RKO (cell line): ENCODE results near the gene IL22RA1.

ENCODE experiments used
- DNase-seq: peaks from one replicate; pipeline ENCODE4 v3.0.0-alpha.2; 2016; ENCODE audit warnings: low spot score

Gene IL22RA1

DNA sequence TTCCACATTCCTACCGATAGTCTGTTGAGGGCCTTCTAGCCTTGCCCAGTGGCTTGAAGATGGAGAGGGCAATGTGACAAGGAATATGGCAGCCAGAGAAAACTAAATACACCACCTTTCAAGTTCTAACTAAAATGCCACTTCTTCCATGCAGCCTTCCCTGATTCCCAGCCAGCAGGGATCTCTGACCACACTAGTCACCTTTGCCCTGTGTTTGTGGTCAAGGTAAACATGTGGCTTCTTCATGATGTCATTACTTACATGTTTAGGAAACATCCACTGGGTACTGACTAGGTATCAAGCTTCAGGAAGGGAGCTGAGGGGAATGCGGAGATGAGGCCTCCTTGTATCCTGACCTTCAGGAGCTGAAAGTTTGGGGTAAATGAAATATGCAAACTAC lies 22.6 kb upstream of the IL22RA1 start:
- no peak for DNase-seq

DNA sequence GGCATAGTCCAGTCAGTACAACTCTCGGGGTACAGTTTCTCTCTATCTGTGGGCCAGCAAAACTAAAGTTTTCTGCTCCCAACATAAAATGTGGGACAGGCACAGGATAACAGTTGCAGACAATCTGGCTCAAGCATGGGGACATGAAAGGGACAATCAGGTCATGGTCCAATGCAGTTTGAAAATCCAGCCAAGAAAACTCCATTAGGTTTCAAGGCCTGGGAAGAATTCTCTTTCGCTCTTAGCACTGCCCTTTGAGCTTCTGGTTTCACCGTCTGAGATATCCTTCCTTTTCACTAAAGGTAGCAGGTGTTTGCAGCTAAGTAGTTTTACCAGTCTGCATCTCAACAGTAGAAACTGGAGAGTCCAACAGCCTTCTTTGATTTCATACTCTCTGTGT lies 21.1 kb upstream of the IL22RA1 start:
- no peak for DNase-seq

DNA sequence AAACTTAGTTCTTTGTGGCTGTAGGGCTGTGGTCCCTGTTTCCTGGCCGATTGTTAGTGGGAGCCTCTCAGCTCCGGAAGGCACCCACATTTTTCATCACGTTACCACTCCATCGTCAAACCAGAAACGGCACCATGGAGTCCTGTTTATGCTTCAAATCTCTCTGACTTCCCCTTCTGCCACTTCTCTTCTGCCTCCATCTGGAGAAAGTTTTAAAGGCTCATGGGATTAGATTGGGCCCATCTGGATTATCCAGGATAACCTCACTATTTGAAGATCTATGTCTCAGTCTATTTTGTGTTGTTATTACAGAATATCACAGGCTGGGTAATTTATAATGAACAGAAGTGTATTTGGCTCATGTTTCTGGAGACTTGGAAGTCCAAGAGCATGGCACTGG lies 19.3 kb upstream of the IL22RA1 start:
- DNase-seq: no peak

DNA sequence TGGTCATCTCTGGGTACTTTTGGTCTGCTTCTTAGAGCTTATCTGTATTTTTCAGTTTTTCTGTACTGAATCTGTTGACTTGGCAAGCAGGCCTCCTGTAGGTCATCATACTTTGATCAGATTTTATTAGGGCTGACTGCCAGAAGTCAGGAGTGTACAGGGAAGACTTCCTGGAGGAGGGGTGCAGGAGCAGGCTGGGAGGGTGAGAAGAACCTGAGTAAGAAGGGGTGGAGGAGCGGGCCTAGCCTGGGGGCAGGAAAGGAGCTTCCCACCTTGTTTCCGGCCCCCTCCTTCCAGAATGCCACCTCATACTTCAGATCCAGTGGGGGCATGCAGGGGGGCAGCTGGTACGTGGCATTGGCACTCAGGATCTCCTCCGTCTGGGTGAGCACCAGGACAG lies 18.3 kb upstream of the IL22RA1 start:
- DNase-seq: no peak

DNA sequence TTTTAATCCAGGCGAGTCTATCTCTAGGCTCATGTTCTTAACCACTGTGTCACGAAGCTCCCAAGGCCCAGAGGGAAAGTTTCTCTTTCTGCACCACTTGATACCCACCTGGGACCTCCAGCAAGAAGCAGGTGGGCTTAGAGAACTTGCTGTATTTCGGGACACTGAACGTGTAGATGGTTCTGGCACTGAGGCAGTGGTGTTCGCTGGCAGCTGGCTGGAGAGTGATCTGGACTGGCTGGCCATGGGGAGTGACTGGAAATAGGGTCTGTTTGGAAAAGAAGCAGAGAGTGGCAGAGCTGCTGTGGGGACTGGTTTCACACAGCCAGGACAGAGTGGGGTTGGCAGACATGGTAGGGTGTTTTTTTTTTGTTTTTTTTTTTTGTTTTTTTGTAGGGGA lies 16.4 kb upstream of the IL22RA1 start:
- no peak for DNase-seq

DNA sequence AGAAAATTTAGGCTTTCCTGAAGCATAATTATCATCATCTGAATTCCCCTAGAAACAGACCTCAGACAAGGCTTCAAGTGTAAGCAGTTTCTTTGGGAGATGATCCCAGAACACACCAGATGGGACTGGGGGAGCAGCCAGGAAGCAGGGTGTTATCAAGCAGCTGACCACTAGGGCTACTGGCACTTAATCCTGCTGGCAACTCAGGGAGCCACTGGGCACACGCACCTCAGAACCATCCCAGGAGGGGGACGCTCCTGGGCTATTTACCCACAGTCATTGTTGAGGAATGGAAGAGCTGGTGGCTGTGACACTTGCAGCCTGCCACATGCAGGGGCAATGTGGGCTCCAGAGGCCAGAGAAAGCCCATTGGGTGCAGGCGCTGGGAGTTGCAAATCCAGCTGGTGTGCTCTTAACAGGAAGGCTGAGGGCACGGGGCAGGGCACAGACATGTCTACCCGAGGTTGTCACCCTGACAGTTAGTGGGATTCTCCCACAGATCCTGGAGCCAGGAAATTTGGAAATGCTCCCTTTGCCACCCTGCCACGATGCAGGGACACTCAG lies 15.1 kb upstream of the IL22RA1 start:
- DNase-seq: peak; percentile 15

DNA sequence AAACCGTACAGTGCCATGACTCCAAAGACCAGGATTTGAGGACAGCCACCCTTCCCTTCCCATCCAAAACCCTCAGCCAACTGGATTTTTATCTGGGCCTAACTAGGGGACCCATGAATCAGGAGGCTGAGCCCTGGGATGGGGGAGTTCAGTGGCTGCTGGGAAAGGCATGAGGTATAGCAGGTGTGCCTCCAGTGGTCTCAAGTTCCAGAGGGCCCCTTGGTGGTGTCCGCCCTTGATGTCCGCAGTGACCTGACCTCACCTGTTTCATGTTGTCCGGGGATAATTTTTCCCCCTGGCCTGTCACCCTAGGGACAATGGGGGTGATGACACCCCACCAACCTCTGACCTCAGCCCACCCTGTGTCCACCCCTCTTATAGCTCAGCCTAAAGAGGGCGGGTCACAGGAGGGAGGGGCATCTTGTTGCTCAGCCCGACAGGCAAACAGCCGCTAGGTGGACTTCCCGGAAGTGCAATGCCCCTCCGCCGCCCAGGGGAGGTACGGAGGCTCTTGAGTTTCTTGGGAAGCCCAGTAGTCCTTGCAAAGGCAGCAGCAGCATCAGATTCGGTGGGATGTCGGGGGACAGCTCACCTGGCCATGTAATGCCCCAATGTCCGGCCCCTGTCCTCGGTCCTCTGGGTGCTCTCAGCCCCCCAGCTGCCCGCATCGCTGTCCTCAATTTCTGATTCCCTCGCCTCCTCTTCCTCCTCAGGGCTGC lies 13.8 kb upstream of the IL22RA1 start:
- DNase-seq: no peak

DNA sequence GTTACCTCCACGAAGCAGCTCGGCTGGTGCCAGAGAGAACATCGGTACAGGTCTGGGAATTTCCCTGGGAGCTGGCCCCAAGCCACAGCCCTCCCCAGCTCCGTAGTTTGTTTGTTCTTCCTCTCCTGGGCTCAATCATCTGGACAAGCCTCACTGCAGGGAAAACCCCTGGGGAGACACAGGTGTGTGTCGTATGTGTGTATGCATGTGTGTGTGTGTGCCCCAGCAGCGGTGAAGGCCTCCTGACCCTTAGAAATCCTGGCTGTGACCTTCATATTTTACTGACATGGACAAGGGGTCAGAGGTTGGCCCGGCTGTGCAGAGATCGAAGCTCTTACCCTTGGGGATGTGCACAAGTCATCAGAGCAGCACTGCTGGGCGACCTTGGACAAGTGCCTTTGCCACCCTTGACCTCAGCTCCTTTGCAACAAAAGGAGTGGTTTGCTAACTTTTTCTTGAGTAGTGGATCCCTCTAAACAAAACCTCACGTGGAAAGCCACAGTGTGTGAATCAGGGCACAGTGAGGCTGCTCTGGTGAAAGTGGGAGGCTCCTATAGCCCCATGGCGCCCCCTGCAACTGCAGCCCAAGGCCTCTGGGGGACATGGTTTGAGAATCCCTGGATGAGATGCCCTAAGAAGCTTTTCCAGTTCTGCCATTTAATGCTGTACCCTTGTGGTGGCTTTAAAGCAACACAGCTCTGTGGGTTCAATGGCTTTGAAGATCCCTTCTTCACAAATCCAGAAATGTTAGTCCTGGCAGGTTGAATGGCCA lies 12.3 kb upstream of the IL22RA1 start:
- DNase-seq: no peak

DNA sequence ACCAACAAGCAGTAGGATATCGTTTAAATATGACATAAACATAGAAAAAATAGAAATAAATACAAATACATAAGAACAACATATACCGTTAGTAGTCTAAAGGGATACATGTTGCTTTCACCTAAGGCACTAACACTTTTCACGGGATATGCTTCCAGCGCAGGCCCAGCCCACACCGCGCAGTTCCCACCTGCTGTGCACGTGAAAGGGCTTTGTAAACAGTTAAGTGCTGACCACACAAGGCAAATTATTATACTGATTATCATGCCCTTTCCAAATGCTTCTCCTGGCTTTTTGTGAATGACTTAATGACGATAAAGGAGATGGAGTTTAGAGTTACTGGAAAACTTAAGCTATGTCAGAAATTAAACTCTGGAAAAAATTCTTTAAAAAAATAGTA lies 11.3 kb upstream of the IL22RA1 start:
- DNase-seq: no peak

DNA sequence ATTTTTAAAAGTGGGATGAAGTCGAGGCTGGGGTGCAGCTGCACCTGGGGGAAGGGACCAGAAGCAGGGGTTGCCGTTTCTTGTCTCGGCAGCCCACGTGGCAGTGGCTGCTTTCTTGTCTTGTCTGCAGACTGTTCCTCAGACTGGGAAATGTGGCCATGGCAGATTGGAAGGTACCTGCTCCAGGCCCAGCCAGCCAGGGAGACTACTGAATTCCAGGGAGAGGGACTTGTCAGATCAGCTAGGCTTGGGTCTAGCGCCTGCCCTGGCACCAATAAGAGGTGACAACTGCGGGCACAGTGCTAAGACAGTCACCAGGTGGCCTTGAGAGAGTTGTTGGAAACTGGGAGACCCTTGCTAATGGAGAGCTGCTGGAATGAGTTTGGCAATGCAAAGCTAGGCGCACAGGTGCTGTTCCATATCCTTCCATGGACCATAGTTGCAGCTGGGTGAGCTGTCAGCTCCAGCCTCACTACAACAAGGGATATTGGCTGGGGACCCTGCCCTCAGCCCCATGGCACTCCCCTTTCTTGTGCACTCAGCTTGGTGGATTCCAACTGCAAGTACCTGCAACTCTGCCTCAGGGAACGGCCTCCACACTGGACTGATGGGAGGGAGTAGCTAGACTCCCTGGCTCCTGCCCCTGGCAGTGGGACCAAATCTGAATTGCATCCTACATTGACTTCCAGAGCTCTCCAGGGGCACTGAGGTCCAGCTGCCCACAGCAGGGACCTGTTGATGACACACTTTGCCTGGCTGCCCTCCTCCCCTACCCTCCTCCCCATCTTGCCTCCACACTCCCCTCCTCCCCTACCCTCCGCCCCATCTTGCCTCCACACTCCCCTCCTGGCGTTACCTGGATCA lies 9.9 kb upstream of the IL22RA1 start:
- DNase-seq: no peak

DNA sequence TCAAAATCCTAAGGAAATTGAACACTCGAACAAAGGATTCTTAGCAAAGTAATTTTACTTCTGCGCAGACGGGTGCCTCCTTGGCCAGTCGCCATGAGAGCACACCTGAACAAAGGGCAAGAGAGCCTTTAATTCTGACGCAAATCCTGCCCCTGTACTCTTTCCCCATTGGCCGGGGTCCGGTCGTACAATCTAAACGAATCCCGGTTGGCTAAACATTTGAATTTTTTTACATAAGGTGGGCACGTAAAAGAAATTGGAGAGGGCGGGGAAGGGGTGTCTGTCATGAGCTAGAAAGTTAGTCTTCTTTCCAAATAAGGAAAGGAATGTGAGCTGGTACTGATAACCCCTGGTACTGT lies 8.2 kb upstream of the IL22RA1 start:
- DNase-seq: no peak

DNA sequence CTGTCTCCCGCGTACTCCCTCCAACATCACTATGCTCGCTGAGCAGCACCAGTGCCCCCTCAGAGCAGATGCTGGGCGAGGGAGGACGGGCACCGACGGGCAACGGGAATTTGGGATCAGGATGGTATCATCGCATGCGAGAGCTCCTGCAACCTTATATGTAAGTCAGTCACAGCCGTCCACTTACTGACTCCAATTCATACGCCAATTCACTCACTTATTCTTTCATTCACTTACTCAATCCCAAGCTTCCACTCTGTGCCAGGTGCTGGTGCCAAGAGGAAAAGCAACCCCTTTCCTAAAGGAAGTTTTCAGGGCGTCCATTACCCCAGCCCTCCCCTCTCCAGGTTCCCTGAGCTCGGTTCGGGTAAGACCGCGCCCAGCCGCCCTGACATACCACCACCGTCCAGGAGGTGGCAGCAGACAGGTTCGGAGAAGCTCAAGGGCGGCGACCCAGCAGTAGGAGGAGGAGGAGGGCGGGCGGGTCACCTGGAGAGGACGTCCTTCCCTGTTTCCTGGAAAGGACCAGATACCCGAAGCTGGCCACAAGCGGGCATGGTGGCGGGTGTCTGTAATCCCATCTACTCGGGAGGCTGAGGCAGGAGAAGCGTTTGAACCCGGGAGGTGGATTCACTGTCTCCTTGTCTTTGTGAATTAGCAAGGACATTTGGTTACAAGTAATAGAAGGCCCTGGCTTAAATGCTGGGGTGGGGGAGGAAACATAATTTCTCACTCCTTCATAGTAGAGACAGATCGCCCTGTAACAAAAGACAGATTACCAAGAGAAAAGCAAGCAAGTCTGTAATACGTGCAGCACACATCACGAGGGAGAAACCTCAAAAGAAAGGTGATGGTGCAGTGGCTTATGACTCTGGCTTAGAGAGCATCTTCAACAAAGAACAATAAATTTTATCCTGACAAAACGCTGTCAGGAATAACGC lies 7.6 kb upstream of the IL22RA1 start:
- peak; percentile 84 for DNase-seq

DNA sequence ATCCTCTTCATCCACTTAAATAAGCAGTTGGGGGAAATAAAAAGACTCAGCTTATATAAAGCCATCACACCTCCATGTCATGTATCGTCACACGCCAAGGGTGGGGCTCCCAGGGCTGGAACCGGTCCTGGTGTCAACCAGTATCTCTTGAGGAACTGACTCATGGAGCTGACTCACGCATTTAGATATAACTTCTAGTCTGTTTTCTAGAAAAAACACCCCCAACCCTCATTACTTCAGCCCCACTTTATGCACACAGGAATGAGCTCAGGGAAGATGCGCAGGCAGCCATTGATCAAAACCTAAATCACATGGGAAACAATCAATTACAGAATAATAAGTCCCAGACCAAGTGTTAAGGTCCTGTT lies 6.9 kb upstream of the IL22RA1 start:
- DNase-seq: peak; percentile 84

DNA sequence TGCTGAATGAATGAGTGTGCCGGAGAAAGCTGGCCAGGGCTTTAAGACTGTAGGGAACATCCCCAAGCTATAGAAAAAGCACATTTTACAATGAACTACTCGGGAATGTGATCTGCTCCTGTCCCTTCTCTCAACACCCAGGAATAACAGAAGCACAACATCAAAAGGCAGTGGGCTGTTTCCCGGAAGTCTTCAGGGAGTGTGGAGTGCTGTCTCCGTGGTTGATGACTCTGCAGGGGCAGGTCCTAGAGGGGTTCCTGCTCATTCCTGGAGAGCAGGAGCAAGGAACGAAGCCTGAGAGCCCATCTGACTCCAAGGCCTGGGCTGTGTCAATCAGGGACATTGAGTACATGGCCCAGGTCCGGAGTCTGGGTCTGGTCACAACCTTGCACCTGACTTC lies 4.9 kb upstream of the IL22RA1 start:
- DNase-seq: no peak

DNA sequence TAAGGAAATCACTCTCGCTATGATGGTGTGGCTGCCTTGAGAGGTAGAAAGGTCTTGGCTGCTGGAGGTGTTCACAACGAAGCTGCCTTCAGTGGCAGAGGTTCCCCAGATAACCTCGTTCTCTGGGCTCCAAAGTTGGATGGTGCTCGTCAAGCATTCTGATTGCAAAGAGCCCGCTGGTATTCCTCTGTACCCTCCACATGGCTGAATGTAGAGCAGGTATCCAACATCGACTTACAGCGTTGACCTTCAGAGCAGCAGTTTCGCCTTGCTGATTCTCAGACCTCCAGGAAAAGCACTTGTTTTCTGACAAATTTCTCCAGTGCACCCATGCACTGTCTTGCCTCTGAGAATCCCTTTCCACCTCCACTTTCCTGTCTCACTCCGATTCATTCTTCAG lies 4.3 kb upstream of the IL22RA1 start:
- DNase-seq: no peak

DNA sequence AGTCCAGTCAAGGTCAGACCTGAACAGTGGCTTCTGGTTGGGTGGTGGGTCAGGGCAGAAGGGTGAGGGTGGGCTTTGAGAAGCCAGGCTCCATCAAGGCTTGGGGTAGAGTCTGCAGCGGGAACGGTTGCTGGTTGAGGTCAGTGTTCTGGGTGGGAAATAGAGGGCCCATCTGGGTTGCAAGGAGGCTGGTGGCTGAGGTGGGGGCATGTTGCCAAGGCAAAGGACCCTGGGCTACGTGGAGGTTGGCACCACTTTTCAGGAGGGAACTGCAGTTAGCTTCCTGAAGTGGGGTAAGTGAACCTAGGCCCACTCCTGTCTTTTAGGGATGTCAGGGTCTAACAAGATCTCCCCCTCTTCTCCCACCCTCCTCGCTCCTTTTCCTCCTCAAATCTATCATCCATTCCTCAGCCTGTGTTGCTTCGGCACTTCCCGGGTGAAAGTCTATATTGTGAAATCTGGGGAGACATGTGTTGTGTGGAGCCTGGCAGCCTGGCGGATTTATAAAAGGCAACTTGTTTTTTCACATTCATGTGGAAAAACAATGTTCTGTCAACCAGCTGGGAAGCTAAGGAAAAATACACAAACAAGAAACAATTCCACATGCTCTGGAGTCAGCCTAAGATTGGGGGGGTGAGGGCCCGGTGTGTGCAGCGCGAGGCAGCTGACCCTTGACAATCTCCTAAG lies 1.5 kb downstream of the IL22RA1 start:
- DNase-seq: no peak

DNA sequence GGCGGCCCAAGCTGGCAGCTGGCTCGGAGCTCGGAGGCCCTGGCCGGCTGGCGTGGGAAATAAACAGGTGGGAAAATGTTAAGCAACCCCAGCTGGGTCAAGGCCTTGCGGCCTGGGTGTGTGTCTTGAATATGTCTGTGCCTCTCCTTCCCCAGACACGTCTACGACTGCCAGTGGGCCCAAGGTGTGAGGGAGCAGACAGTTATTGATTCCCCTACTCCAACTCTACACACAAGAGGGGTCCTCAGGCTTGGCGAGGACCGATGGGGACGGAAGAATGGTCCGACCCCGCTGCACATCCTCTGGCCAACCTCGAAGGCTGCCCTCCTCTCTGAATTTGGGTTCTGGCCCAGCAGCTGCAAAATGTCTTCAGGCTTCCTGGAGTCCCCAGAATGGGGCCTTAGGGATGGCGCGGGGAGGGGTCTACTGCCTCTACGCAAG lies 2.2 kb downstream of the IL22RA1 start:
- no peak for DNase-seq

DNA sequence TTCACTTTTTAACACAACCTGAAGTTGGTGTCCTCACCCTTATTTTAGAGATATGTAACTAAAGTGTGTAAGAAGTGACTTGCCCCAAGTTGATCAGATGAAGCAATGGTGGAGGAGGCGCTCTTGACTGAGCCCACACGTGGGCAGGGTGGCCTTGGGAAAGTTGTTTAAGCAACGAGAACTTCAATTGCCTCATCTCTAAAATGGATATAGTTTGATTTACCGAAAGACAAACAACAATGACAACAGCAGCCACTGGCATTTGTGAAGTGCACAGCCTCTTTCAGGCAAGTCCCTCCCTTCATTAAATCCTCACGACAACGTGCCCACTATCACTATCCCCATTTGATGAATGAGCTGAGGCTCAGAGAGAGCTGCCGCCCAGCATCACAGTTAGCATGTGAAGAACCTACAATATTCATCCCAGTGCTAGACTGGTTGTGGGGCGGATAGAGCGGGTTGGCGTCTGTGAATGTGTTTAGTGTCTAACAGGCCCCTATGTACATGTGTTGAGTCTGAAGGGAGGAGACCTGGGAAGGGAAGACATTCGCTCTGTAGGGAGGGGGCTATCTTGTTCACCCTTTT lies 3.0 kb downstream of the IL22RA1 start:
- no peak for DNase-seq

DNA sequence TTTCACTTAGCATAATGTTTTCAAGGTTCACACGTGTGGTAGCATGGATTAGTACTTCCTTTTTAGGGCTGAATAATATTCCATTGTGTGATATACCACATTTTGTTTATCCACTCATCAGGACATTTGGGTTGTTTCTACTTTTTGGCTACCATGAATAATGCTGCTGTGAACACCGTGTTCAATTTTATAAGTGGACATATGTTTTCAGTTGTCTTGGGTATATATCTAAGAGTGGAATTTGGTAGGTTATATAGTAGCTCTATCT lies 3.8 kb downstream of the IL22RA1 start:
- no peak for DNase-seq

DNA sequence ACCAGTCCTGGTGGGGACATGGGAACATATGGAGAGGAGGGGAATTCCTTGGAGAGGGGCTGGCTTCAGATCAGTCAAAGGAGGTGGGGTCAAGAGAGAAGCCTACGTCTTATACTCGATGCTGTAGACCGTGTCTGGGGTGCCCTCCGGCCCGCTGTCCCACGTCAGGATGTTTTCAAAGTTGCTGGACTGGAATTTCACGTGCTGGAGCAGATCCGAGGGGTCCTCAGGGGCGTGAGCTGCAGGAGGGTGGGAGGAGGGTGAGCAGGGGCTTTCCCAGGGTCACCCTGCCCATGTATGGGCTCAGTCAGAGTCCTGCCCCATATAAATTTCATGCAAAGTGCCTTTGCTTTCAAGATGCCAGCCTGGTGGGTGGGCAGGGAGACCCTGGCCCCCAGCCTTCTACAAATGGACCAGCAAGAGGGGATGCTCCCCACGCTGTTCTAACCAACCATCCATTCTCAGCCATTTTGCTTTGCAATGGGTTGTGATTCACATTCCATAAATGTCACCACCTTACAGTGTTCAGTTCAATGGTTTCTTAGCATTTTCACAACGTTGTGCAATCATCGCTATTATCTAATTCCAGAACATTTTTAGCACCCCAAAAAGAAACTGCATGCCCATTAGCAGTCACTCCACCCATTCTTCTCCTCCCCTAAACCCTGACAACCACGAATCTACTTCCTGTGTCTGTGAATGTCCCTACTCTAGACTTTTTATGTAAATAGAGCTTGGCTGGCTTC lies 4.3 kb downstream of the IL22RA1 start:
- no peak for DNase-seq
